Hepatocyte (in vitro differentiated cells): ENCODE measurements around the gene NT5C2.

ENCODE experiments used
- CTCF ChIP-seq: fragments of 200-600 bp; sonication (generic); IDR thresholded peaks from 2 replicates; pipeline ENCODE4 v1.5.1; 2016; ENCODE audit warnings: antibody characterized with exemption, mild to moderate bottlenecking; ENCODE audit not compliant: poor library complexity
- EZH2 ChIP-seq: fragments of 200-600 bp; sonication (generic); IDR thresholded peaks from 2 replicates; pipeline ENCODE4 v1.6.1; 2016; ENCODE audit warnings: antibody characterized with exemption, mild to moderate bottlenecking, borderline replicate concordance
- EZH2phosphoT487 ChIP-seq: fragments of 200-600 bp; sonication (generic); IDR thresholded peaks from one replicate; pipeline ENCODE4 v1.6.1; 2018; ENCODE audit warnings: antibody characterized with exemption, mild to moderate bottlenecking, low read depth, moderate library complexity; ENCODE audit not compliant: unreplicated experiment, severe bottlenecking

GRCh38 chr10:103192089-103192450 is 1.0 kb downstream of the NT5C2 start:
- TF ChIP-seq CTCF (no peak), EZH2 (no peak), EZH2phosphoT487 (no peak)
